ENCODE results near the gene PNPLA7. TPM values are rescaled to one million over a fixed set of nuclear protein-coding genes. Genes with fewer than 3 reads are reported as not detected.

PNPLA7 gene
- total and polyA plus RNA-seq, 2 of the 8 experiments (the other 6 are each of a cell fraction or from before 2014, with no cell fraction given): 0.35 to 0.47 TPM

- no peak overlapping the region for H3K56ac ChIP-seq (replicated peaks; ENCODE audit: insufficient read length, low read depth, low read length)
- no peak overlapping the region for H4K5ac ChIP-seq (ENCODE audit: insufficient read length, low read depth, low read length)
- H3K36me3 ChIP-seq (ENCODE audit: control insufficient read depth in 2 of 4, insufficient read depth in 4 of 4, low read length in 3 of 4): peaks cover 0 to 9% (median 3%) of the 10 kb centered on the region in 4 experiments; a peak in 3 of 8 replicates
- no peak overlapping the region for H3K4me2 ChIP-seq (ENCODE audit: insufficient read depth in 1 of 2, low read depth in 2 of 2, low read length in 2 of 2)
- H3K9ac ChIP-seq (replicated peaks in 1 of 4; ENCODE audit: extremely low read depth in 1 of 4, low read depth in 3 of 4, low read length in 3 of 4): no peak overlapping the region
- H3K14ac ChIP-seq (ENCODE audit: insufficient read length): no peak overlapping the region
- H3K4me3 ChIP-seq (ENCODE audit: extremely low read depth in 1 of 4, insufficient read depth in 2 of 4, low read depth in 3 of 4, low read length in 4 of 4): no peak overlapping the region
- no peaks in the 10 kb centered on the region for H3K9me3 ChIP-seq (ENCODE audit: insufficient read depth in 2 of 2, low read depth in 1 of 2, low read length in 1 of 2)
- no peaks in the 10 kb centered on the region for H3K79me2 ChIP-seq (ENCODE audit: control insufficient read depth in 1 of 2, insufficient read depth in 2 of 2, low read length in 2 of 2)
- WGBS, 2 experiments (ENCODE audit: extremely low coverage in 1 of 2, insufficient coverage in 1 of 2, insufficient read length in 1 of 2, insufficient replicate concordance in 2 of 2, low coverage in 1 of 2, low lambda C conversion rate in 2 of 2, missing lambda C conversion rate in 1 of 2): 96% methylated on average over 22 of the region's 27 CpGs; no CpG with 5 or more reads in 1 of the 2 experiments
- no peak overlapping the region for H3K27ac ChIP-seq (ENCODE audit: low read depth, low read length)
- H3K23ac ChIP-seq (ENCODE audit: insufficient read length): no peak overlapping the region
- no peak overlapping the region for H4K8ac ChIP-seq (ENCODE audit: extremely low read depth, insufficient read depth, low read length)
- H2BK15ac ChIP-seq (ENCODE audit: low read length): no peak overlapping the region
- peaks cover 0 to 6% of the 10 kb centered on the region in 2 experiments for H4K20me1 ChIP-seq (replicated peaks in 1 of 2; ENCODE audit: control insufficient read depth in 1 of 2, insufficient read depth in 2 of 2, low read length in 2 of 2)
- H3K79me1 ChIP-seq (ENCODE audit: low read depth, low read length): no peaks in the 10 kb centered on the region
- H2BK120ac ChIP-seq (replicated peaks; ENCODE audit: low read depth, low read length): no peak overlapping the region
- H2BK5ac ChIP-seq (ENCODE audit: low read depth, low read length): no peak overlapping the region
- no peak overlapping the region for H2AK5ac ChIP-seq (ENCODE audit: low read depth, low read length)
- H3K23me2 ChIP-seq (ENCODE audit: low read depth, low read length): no peaks in the 10 kb centered on the region; the same call in 1 of the 2 replicates
- no peak overlapping the region for H2BK20ac ChIP-seq (ENCODE audit: low read length)
- no peak overlapping the region for H2BK12ac ChIP-seq (ENCODE audit: low read depth, low read length)
- no peak overlapping the region for H2AFZ ChIP-seq (ENCODE audit: low read length)
- no peak overlapping the region for H3K18ac ChIP-seq (ENCODE audit: extremely low read depth, low read length)
- FAIRE-seq: no peak
- TF ChIP-seq TAF1 (IDR thresholded peaks at IDR 0.05; ENCODE audit: low read depth, low read length) (no peak), CEBPB (IDR thresholded peaks at IDR 0.05; ENCODE audit: low read depth, low read length) (no peak), JUN (IDR thresholded peaks at IDR 0.05; ENCODE audit: low read depth, low read length) (no peak), NANOG (IDR thresholded peaks at IDR 0.05; ENCODE audit: insufficient read depth, low read depth, low read length, poor library complexity, severe bottlenecking) (no peak), TEAD4 (IDR thresholded peaks at IDR 0.05; ENCODE audit: low read depth, low read length) (no peak), ASH2L (IDR thresholded peaks at IDR 0.05; ENCODE audit: low read length) (no peak)
- no peak overlapping the region for H3K4ac ChIP-seq (replicated peaks; ENCODE audit: insufficient read length, low read depth, low read length)
- DNase-seq (ENCODE audit: low read depth in 1 of 2, low spot score in 2 of 2): no peak
- peaks cover 0 to 2% (median under 1%) of the 10 kb centered on the region in 4 experiments; a peak in 2 of 7 replicates for H3K4me1 ChIP-seq (replicated peaks in 1 of 4; ENCODE audit: control insufficient read depth in 3 of 4, insufficient read depth in 4 of 4, low read length in 3 of 4)
- ChIA-PET POLR2A (ENCODE audit: partially characterized antibody) (no interaction called here), CTCF (ENCODE audit: partially characterized antibody) (interaction anchor here (1.0 to 1.1 kb wide), 2 partner anchors 11 to 161 kb away, joined by 3 read pairs; no protein-coding TSS in a partner anchor)
- H3K27me3 ChIP-seq (replicated peaks in 1 of 4; ENCODE audit: control insufficient read depth in 3 of 4, extremely low read depth in 1 of 4, insufficient read depth in 3 of 4, low read length in 3 of 4): no peaks in the 10 kb centered on the region; a peak in 1 of 7 replicates
- H4K91ac ChIP-seq (replicated peaks; ENCODE audit: insufficient read length, low read length): no peak overlapping the region
These were observed 102.2 kb downstream of the PNPLA7 start for GRCh38 chr9:137447722-137448601.

Data from H1 (cell line).